WTC11 (cell line): Measurements from ENCODE around the gene SIPA1L3.

ENCODE experiments used
- ELF4 ChIP-seq: sonication (generic); formaldehyde crosslinking; IDR thresholded peaks from 2 replicates; pipeline ENCODE4 v1.8.1; 2022; ENCODE audit warnings: low read depth, mild to moderate bottlenecking, moderate library complexity, missing genetic modification reagents
- KAT7 ChIP-seq: sonication (generic); formaldehyde crosslinking; IDR thresholded peaks from 2 replicates; pipeline ENCODE4 v1.8.1; 2023; ENCODE audit warnings: missing genetic modification reagents, mild to moderate bottlenecking, borderline replicate concordance
- MXD4 ChIP-seq: fragments of 250-450 bp; sonication (Bioruptor Pico); IDR thresholded peaks from 2 replicates; pipeline ENCODE4 v1.8.0; 2021; ENCODE audit warnings: mild to moderate bottlenecking, moderate library complexity, borderline replicate concordance
- TEAD1 ChIP-seq: sonication (generic); formaldehyde crosslinking; IDR thresholded peaks from 2 replicates; pipeline ENCODE4 v1.8.0; 2022; ENCODE audit warnings: mild to moderate bottlenecking, missing genetic modification reagents
- TP53 ChIP-seq: sonication (generic); formaldehyde crosslinking; IDR thresholded peaks from 2 replicates; pipeline ENCODE4 v1.8.1; 2023; ENCODE audit warnings: mild to moderate bottlenecking, missing genetic modification reagents
- ZNF121 ChIP-seq: sonication (generic); formaldehyde crosslinking; IDR thresholded peaks from 2 replicates; pipeline ENCODE4 v1.8.0; 2023; ENCODE audit warnings: missing genetic modification reagents
- TF ChIP-seq, protein P1 (sequence below): sonication (generic); formaldehyde crosslinking; IDR thresholded peaks from 2 replicates; pipeline ENCODE4 v1.8.1; 2023; ENCODE audit warnings: mild to moderate bottlenecking, missing genetic modification reagents, moderate library complexity
- TF ChIP-seq, protein P2 (sequence below): fragments of 200-600 bp; IDR thresholded peaks from 2 replicates; pipeline ENCODE4 v1.8.0; 2022; ENCODE audit warnings: antibody characterized with exemption
- TF ChIP-seq, protein P3 (sequence below): sonication (generic); formaldehyde crosslinking; conservative IDR thresholded peaks from 2 replicates; pipeline ENCODE4 v1.8.1; 2023; ENCODE audit warnings: mild to moderate bottlenecking, low read depth, missing genetic modification reagents, moderate library complexity
- TF ChIP-seq, protein P4 (sequence below): sonication (generic); formaldehyde crosslinking; IDR thresholded peaks from 2 replicates; pipeline ENCODE4 v1.8.0; 2022; ENCODE audit warnings: mild to moderate bottlenecking, missing genetic modification reagents
- TF ChIP-seq, protein P5 (sequence below): sonication (generic); formaldehyde crosslinking; IDR thresholded peaks from 2 replicates; pipeline ENCODE4 v1.8.0; 2022; ENCODE audit warnings: mild to moderate bottlenecking, missing genetic modification reagents

DNA sequence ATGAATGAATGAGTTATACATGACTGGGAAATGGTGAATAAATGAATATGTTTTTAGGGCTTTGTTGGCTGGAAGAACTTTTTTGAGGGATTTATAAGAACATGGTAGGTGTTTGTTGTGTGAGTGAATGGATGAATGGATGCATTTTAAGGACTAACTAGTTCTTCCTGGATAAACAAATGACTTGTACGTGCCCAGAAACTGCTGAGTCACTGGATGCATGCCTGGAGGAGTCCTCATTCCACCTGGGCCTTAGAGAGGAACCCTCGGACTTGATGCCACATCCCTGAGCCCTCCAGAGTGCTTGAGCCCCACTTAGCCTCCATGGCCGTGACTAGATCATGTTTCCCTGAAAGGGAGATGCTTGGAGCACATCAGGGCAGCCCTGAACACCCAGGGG lies 163.6 kb downstream of the SIPA1L3 start:
- TF ChIP-seq, protein P1, sequence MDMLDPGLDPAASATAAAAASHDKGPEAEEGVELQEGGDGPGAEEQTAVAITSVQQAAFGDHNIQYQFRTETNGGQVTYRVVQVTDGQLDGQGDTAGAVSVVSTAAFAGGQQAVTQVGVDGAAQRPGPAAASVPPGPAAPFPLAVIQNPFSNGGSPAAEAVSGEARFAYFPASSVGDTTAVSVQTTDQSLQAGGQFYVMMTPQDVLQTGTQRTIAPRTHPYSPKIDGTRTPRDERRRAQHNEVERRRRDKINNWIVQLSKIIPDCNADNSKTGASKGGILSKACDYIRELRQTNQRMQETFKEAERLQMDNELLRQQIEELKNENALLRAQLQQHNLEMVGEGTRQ (CRISPR knock-in tag): no peak
- TF ChIP-seq, protein P2, sequence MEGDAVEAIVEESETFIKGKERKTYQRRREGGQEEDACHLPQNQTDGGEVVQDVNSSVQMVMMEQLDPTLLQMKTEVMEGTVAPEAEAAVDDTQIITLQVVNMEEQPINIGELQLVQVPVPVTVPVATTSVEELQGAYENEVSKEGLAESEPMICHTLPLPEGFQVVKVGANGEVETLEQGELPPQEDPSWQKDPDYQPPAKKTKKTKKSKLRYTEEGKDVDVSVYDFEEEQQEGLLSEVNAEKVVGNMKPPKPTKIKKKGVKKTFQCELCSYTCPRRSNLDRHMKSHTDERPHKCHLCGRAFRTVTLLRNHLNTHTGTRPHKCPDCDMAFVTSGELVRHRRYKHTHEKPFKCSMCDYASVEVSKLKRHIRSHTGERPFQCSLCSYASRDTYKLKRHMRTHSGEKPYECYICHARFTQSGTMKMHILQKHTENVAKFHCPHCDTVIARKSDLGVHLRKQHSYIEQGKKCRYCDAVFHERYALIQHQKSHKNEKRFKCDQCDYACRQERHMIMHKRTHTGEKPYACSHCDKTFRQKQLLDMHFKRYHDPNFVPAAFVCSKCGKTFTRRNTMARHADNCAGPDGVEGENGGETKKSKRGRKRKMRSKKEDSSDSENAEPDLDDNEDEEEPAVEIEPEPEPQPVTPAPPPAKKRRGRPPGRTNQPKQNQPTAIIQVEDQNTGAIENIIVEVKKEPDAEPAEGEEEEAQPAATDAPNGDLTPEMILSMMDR: no peak
- TF ChIP-seq MXD4: no peak
- no peak for TF ChIP-seq ELF4 (CRISPR knock-in tag)
- TF ChIP-seq KAT7: no peak
- TF ChIP-seq, protein P3, sequence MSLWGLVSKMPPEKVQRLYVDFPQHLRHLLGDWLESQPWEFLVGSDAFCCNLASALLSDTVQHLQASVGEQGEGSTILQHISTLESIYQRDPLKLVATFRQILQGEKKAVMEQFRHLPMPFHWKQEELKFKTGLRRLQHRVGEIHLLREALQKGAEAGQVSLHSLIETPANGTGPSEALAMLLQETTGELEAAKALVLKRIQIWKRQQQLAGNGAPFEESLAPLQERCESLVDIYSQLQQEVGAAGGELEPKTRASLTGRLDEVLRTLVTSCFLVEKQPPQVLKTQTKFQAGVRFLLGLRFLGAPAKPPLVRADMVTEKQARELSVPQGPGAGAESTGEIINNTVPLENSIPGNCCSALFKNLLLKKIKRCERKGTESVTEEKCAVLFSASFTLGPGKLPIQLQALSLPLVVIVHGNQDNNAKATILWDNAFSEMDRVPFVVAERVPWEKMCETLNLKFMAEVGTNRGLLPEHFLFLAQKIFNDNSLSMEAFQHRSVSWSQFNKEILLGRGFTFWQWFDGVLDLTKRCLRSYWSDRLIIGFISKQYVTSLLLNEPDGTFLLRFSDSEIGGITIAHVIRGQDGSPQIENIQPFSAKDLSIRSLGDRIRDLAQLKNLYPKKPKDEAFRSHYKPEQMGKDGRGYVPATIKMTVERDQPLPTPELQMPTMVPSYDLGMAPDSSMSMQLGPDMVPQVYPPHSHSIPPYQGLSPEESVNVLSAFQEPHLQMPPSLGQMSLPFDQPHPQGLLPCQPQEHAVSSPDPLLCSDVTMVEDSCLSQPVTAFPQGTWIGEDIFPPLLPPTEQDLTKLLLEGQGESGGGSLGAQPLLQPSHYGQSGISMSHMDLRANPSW (CRISPR knock-in tag): no peak
- TF ChIP-seq TP53 (CRISPR knock-in tag): no peak
- TF ChIP-seq, protein P4, sequence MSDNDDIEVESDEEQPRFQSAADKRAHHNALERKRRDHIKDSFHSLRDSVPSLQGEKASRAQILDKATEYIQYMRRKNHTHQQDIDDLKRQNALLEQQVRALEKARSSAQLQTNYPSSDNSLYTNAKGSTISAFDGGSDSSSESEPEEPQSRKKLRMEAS: no peak
- TF ChIP-seq ZNF121: no peak
- TF ChIP-seq, protein P5, sequence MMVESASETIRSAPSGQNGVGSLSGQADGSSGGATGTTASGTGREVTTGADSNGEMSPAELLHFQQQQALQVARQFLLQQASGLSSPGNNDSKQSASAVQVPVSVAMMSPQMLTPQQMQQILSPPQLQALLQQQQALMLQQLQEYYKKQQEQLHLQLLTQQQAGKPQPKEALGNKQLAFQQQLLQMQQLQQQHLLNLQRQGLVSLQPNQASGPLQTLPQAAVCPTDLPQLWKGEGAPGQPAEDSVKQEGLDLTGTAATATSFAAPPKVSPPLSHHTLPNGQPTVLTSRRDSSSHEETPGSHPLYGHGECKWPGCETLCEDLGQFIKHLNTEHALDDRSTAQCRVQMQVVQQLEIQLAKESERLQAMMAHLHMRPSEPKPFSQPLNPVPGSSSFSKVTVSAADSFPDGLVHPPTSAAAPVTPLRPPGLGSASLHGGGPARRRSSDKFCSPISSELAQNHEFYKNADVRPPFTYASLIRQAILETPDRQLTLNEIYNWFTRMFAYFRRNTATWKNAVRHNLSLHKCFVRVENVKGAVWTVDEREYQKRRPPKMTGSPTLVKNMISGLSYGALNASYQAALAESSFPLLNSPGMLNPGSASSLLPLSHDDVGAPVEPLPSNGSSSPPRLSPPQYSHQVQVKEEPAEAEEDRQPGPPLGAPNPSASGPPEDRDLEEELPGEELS (CRISPR knock-in tag): no peak
- TF ChIP-seq TEAD1 (CRISPR knock-in tag): no peak
